ENCODE data around the gene NYAP2.

Gene NYAP2

DNA sequence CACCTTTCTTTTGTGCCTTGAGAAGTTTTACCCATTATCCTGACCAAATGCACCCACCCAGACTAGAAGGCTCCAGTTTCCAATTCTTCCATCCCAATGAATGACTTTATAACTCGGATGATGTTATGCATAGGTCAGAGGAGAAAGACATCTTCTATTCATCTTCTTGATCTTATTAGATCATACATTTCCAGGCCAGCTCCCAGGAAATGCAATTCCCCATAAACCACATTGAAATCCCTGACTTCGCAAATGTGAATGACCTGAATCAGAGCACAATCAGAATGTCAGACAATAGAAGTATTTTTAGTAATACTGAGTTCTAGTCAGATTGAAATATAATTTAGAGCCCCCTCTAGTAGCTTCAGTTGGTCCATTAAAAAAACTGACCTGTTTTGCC is 62.9 kb downstream of the NYAP2 start:
- TF ChIP-seq, protein P1, sequence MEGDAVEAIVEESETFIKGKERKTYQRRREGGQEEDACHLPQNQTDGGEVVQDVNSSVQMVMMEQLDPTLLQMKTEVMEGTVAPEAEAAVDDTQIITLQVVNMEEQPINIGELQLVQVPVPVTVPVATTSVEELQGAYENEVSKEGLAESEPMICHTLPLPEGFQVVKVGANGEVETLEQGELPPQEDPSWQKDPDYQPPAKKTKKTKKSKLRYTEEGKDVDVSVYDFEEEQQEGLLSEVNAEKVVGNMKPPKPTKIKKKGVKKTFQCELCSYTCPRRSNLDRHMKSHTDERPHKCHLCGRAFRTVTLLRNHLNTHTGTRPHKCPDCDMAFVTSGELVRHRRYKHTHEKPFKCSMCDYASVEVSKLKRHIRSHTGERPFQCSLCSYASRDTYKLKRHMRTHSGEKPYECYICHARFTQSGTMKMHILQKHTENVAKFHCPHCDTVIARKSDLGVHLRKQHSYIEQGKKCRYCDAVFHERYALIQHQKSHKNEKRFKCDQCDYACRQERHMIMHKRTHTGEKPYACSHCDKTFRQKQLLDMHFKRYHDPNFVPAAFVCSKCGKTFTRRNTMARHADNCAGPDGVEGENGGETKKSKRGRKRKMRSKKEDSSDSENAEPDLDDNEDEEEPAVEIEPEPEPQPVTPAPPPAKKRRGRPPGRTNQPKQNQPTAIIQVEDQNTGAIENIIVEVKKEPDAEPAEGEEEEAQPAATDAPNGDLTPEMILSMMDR (IDR thresholded peaks at IDR 0.05; ENCODE audit: low read depth, low read length, missing control alignments), result no peak
- no peak for DNase-seq (ENCODE audit: extremely low read depth, low read depth)
- H3K4me3 ChIP-seq (replicated peaks; ENCODE audit: low read depth, low read length), result no peak overlapping the region

DNA sequence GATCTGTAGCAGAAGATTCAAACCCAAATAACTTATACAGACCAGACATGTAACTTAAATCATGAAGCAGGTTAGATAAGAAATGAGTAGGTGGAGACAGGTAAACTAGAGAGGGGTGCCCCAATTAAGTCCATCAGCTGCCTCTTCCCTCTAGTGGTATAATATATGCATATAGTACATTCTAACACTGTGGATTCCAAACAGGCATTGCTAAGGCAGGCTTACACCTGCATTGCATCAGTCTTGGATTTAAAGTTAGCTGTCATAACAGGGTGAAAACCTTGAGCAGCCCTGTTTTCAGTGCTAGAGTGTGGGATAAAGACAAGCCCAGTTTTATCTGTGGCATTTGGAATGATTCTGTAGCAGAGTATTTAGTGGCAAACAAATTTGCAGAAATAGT is 63.4 kb downstream of the NYAP2 start:
- no peak for DNase-seq (ENCODE audit: extremely low read depth, low read depth)
- TF ChIP-seq, protein P1 (IDR thresholded peaks at IDR 0.05; ENCODE audit: low read depth, low read length, missing control alignments), result no peak
- H3K4me3 ChIP-seq (replicated peaks; ENCODE audit: low read depth, low read length), result no peak overlapping the region

DNA sequence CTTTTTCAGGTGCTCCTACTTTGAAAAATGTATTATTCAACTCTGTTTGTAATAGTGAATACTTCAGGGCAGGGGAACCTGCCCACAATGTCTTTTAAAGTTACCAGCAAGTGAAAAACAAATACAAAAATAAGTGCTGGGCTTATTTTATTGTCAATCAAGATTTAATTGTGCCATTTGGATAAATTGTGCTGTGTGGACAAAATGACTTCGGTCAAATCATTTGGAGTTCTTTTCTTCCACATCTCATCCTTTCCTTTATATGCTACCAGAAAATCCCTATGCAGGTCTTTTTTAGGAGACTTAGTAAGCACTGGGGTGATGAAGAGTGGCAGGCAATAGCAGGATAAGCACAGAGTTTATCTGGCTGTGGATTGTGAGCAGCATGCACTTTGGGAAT is 63.9 kb downstream of the NYAP2 start:
- DNase-seq (ENCODE audit: extremely low read depth, low read depth), result no peak
- no peak overlapping the region for H3K4me3 ChIP-seq (replicated peaks; ENCODE audit: low read depth, low read length)
- TF ChIP-seq, protein P1 (IDR thresholded peaks at IDR 0.05; ENCODE audit: low read depth, low read length, missing control alignments), result no peak

DNA sequence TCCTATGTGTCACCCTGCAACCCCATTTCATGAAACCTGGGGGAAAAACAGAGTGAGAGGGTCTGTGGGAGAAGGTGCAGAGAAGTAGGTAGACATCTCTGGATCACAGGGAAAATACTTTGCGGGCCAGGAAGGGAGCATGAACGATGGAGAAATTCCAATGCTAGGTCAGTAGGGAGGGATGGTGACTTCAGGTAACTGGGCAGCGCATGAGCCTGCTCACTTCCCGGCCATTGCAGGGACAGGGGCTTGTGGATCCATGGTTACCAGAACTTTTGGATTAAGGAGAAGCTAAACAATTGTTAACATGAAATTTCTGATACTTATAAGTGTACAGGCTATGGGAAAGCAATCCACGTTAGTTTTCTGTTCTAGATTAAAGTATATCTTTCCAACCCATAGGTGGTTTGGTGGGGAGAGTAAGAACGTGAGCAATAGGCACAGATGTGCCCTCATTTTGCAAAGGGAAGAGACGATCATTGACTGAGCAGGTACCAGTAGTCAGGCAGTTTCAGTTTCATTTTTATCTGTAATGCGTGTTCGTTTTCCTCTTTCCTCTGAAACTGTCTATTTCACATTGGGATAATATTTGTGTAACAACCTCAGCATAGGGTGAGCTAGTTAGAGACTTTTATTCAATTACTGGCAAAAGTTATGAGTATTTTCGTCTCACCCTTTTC is 65.0 kb downstream of the NYAP2 start:
- TF ChIP-seq, protein P1 (IDR thresholded peaks at IDR 0.05; ENCODE audit: low read depth, low read length, missing control alignments), result no peak
- no peak for DNase-seq (ENCODE audit: extremely low read depth, low read depth)
- H3K4me3 ChIP-seq (replicated peaks; ENCODE audit: low read depth, low read length), result no peak overlapping the region

DNA sequence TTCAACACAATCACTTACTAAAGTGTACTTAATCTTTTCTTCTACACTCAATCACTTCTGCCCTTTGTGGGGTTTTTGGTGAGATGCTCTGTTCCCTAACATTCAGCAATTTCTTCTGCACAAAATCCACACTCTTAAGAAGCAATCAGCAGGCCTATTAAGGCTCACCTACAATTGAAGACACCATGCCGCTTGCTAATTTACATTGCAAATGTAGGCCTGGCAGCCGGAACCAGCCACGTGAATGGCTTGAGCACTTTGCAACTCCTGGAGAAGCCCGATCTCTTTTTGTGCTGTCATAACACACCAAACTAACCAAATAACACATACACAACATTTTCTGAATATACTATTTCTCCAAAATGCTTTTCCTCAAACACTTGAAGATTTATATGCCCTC is 66.3 kb downstream of the NYAP2 start:
- H3K4me3 ChIP-seq (replicated peaks; ENCODE audit: low read depth, low read length), result no peak overlapping the region
- TF ChIP-seq, protein P1 (IDR thresholded peaks at IDR 0.05; ENCODE audit: low read depth, low read length, missing control alignments), result no peak
- DNase-seq (ENCODE audit: extremely low read depth, low read depth), result no peak

DNA sequence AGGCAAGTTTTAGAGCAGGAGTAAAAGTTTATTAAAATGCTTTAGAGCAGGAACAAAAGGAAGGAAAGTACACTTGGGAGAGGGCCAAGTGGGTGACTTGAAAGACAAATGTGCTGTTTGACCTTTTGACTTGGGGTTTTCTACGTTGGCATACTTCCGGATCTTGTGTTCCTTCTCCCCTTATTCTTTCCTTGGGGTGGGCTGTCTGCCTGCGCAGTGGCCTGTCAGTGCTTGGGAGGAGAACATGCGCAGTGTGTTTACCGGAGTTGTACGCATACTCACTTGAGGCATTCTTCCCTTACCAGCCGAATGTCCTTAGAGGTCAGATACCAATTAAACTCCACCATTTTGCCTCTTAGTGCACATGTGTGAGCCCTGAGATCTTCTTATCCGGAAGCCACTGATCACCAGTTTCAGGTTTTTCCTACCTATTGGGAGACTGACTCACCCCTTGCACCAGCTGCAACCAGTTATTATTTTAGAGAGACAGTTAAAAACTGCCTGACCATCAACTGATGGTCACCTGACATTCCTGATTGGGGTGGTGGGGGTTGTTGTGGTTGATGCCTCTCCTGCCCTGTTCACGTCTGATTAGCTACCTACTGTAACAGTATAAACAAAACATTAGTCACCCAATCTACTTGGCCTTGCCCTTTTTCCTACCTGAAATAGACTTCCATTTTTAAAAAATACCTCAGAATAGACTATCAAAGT is 67.5 kb downstream of the NYAP2 start:
- no peak for DNase-seq (ENCODE audit: extremely low read depth, low read depth)
- TF ChIP-seq, protein P1 (IDR thresholded peaks at IDR 0.05; ENCODE audit: low read depth, low read length, missing control alignments), result no peak
- H3K4me3 ChIP-seq (replicated peaks; ENCODE audit: low read depth, low read length), result no peak overlapping the region

All from HFF-Myc (cell line).